Myometrial cell (primary cell): ENCODE results near the gene SPR. TPM values are rescaled to one million over a fixed set of nuclear protein-coding genes. Genes with fewer than 3 reads are reported as not detected.

Experiments
- total RNA-seq: library from RNA; depleted of rRNA; stranded (reverse); fragments of >200 nt; gene quantifications from 2 replicates; pipeline ENCODE4 v1.2.3, GENCODE V29; 2015

Gene SPR
- total RNA-seq, result 19.3 and 25.5 TPM in 2 replicates

DNA sequence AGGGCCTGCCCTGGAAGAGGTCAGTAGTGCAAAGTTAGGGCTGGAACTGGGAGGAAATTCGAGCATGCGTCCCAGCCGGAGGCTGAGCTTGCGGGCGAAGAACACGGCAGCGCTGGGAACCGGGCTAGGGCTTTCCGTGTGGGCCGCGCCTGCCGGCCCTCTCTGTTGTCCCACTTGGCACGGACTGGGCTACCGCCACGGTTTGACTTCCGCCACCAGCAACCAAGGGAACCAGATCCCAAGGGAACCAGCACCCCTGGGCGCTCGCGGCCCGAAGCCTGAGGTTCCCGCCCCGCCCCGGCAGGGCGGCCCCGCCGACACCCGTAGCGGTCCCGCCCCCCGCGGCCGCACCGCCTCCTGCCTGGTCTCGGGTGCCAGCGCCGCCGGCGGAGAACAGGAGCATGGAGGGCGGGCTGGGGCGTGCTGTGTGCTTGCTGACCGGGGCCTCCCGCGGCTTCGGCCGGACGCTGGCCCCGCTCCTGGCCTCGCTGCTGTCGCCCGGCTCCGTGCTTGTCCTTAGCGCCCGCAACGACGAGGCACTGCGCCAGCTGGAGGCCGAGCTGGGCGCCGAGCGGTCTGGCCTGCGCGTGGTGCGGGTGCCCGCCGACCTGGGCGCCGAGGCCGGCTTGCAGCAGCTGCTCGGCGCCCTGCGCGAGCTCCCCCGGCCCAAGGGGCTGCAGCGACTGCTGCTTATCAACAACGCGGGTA is at the start of gene SPR:
Gene SPR (plus strand): TSS at position 377 of the 708 bp plus-strand sequence. CDS start 25 bp downstream, at position 402.

DNA sequence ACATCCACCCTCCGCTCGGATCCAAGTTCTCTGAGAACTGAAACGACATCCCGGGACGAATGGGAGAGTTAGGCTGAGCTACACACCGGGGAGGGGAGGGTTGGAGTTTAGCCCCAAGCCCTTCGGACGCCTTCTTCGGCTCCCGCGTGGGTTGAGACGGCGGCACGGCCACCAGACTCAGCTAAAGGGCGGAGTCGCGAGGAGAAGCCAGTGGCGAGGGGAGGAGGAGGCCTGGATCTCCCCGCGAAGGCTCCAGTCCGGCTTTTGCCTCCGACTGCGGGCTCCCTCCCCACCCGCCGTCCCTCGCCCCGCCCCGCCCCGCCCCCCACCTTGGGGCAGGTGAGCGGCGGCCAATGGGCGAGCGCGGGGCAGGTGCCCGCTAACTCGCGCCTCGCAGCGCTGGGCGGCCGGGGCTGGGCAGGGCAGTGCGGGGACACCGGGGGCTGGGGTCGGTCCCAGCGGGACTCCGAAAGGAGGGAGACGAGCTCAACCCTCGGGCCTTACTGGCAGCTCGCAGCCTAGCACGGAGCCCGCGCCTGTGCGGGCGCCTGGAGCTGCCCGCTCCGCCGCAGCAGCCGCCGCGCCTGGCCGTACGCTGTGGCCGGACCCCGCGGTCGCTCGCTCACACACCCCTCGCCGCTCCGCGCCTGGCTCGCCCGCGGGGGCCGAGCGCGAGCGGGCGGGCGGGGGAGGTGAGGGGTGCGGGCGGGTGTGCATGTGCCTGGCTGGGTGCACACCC is 30.1 kb downstream of the SPR start, which contains the start of gene EMX1:
Gene EMX1 (plus strand): TSS at position 382 of the 739 bp plus-strand sequence. CDS start 334 bp downstream, at position 716.

Other genes starting within 250 kb of the SPR start
- gene EXOC6B, start 61.4 kb upstream of the SPR start, total RNA-seq, result 23.9 and 41.3 TPM in 2 replicates
- gene EMX1, start 30.1 kb downstream of the SPR start, total RNA-seq, result not detected in 2 replicates
- 15.0 and 16.1 TPM in 2 replicates for gene SFXN5, start 184.3 kb downstream of the SPR start, total RNA-seq
- gene RAB11FIP5, start 225.5 kb downstream of the SPR start, total RNA-seq, result 22.2 and 24.5 TPM in 2 replicates